ENCODE results near the gene TXNDC17. TPM values are rescaled to one million over a fixed set of nuclear protein-coding genes. Genes with fewer than 3 reads are reported as not detected.
"Not testable (repeated sequence)": the region's sequence is repeated elsewhere in the genome, so short reads cannot be mapped to it uniquely, and the experiment has no call there.

The TXNDC17 gene
- total and polyA plus RNA-seq, 2 of the 8 experiments (the other 6 are each of a cell fraction or from before 2014, with no cell fraction given) = 182 to 410 TPM

- no peak for TF ChIP-seq PHF8 (conservative IDR thresholded peaks at IDR 0.05; ENCODE audit: low read depth, low read length)
- TF ChIP-seq KDM1A (IDR thresholded peaks at IDR 0.05; ENCODE audit: borderline replicate concordance, low read length) = no peak
- no peak for TF ChIP-seq TEAD4 (IDR thresholded peaks at IDR 0.05; ENCODE audit: low read depth, low read length)
- TF ChIP-seq KDM5A (IDR thresholded peaks at IDR 0.05; ENCODE audit: low read length) = no peak
- TF ChIP-seq CHD1 (IDR thresholded peaks at IDR 0.05; ENCODE audit: low read depth, low read length) = no peak
- no peak for TF ChIP-seq POLR2A (IDR thresholded peaks at IDR 0.05; ENCODE audit: control extremely low read depth in 1 of 2, low read depth in 2 of 2, low read length in 2 of 2)
These were observed 20.6 kb downstream of the TXNDC17 start (continued) for GRCh38 chr17:6661464-6661848.

GRCh38 chr17:6663200-6663599 is 22.3 kb downstream of the TXNDC17 start:
- H3K23ac ChIP-seq (ENCODE audit: insufficient read length); H3K9me3 ChIP-seq (ENCODE audit: insufficient read depth in 2 of 2, low read depth in 1 of 2, low read length in 1 of 2); H2AFZ ChIP-seq (ENCODE audit: low read length); DNase-seq (ENCODE audit: low read depth in 1 of 2, low spot score in 2 of 2); H2BK12ac ChIP-seq (ENCODE audit: low read depth, low read length); H2AK5ac ChIP-seq (ENCODE audit: low read depth, low read length); H3K14ac ChIP-seq (ENCODE audit: insufficient read length); H3K4ac ChIP-seq (replicated peaks; ENCODE audit: insufficient read length, low read depth, low read length); POLR2A ChIA-PET (ENCODE audit: partially characterized antibody); H3K23me2 ChIP-seq (ENCODE audit: low read depth, low read length); H3K9ac ChIP-seq (replicated peaks in 1 of 4; ENCODE audit: extremely low read depth in 1 of 4, low read depth in 3 of 4, low read length in 3 of 4); H2BK120ac ChIP-seq (replicated peaks; ENCODE audit: low read depth, low read length); H3K36me3 ChIP-seq (ENCODE audit: control insufficient read depth in 2 of 4, insufficient read depth in 4 of 4, low read length in 3 of 4); H3K79me2 ChIP-seq (ENCODE audit: control insufficient read depth in 1 of 2, insufficient read depth in 2 of 2, low read length in 2 of 2); H3K79me1 ChIP-seq (ENCODE audit: low read depth, low read length); H4K8ac ChIP-seq (ENCODE audit: extremely low read depth, insufficient read depth, low read length); H3K18ac ChIP-seq (ENCODE audit: extremely low read depth, low read length); FAIRE-seq; H3K56ac ChIP-seq (replicated peaks; ENCODE audit: insufficient read length, low read depth, low read length); H3K4me2 ChIP-seq (ENCODE audit: insufficient read depth in 1 of 2, low read depth in 2 of 2, low read length in 2 of 2); H3K4me1 ChIP-seq (replicated peaks in 1 of 4; ENCODE audit: control insufficient read depth in 3 of 4, insufficient read depth in 4 of 4, low read length in 3 of 4); H3K27me3 ChIP-seq (replicated peaks in 1 of 4; ENCODE audit: control insufficient read depth in 3 of 4, extremely low read depth in 1 of 4, insufficient read depth in 3 of 4, low read length in 3 of 4); H2BK15ac ChIP-seq (ENCODE audit: low read length); H4K5ac ChIP-seq (ENCODE audit: insufficient read length, low read depth, low read length); H4K20me1 ChIP-seq (replicated peaks in 1 of 2; ENCODE audit: control insufficient read depth in 1 of 2, insufficient read depth in 2 of 2, low read length in 2 of 2); H2BK5ac ChIP-seq (ENCODE audit: low read depth, low read length); H3K27ac ChIP-seq (ENCODE audit: low read depth, low read length); H3K4me3 ChIP-seq (ENCODE audit: extremely low read depth in 1 of 4, insufficient read depth in 2 of 4, low read depth in 3 of 4, low read length in 4 of 4); H2BK20ac ChIP-seq (ENCODE audit: low read length); H4K91ac ChIP-seq (replicated peaks; ENCODE audit: insufficient read length, low read length): not testable (repeated sequence)
- 93% methylated on average over 14 of the region's 14 CpGs; no CpG with 5 or more reads in 1 of the 2 experiments for WGBS, 2 experiments (ENCODE audit: extremely low coverage in 1 of 2, insufficient coverage in 1 of 2, insufficient read length in 1 of 2, insufficient replicate concordance in 2 of 2, low coverage in 1 of 2, low lambda C conversion rate in 2 of 2, missing lambda C conversion rate in 1 of 2)
- CTCF ChIA-PET (ENCODE audit: partially characterized antibody) = interaction anchor here (1.1 to 1.8 kb wide), 2 partner anchors 252 to 339 kb away, joined by 4 read pairs; no protein-coding TSS in a partner anchor
